GM12891 (cell line): ENCODE measurements around the gene MED13L.

Source experiments
- PAX5 ChIP-seq: IDR thresholded peaks from 2 replicates; pipeline ENCODE4 v1.6.1; 2011; ENCODE audit warnings: low read length, moderate library complexity, mild to moderate bottlenecking; ENCODE audit not compliant: insufficient read depth, severe bottlenecking
- POLR2A ChIP-seq: IDR thresholded peaks from 2 replicates; pipeline ENCODE4 v1.6.1; 2011; ENCODE audit warnings: low read depth, low read length, control low read depth
- POLR2AphosphoS5 ChIP-seq: IDR thresholded peaks from 2 replicates; pipeline ENCODE4 v1.6.1; 2011; ENCODE audit warnings: low read depth, low read length, control low read depth
- SPI1 ChIP-seq: IDR thresholded peaks from 2 replicates; pipeline ENCODE4 v1.6.1; 2011; ENCODE audit warnings: low read depth, low read length, control low read depth
- TAF1 ChIP-seq: IDR thresholded peaks from 2 replicates; pipeline ENCODE4 v1.6.1; 2011; ENCODE audit warnings: low read depth, low read length, control low read depth

GRCh38 chr12:115962216-115962615 lies 315.3 kb downstream of the MED13L start:
- no peak for TF ChIP-seq POLR2A
- no peak for TF ChIP-seq TAF1
- TF ChIP-seq POLR2AphosphoS5 = no peak
- no peak for TF ChIP-seq PAX5
- TF ChIP-seq SPI1 = no peak
